ENCODE measurements around the gene CCL2. TPM values are rescaled to one million over a fixed set of nuclear protein-coding genes. Genes with fewer than 3 reads are reported as not detected.
"Not testable (repeated sequence)": the region's sequence is repeated elsewhere in the genome, so short reads cannot be mapped to it uniquely, and the experiment has no call there.

The CCL2 gene
- total RNA-seq, 1 donor from 2014 or later: not detected

DNA sequence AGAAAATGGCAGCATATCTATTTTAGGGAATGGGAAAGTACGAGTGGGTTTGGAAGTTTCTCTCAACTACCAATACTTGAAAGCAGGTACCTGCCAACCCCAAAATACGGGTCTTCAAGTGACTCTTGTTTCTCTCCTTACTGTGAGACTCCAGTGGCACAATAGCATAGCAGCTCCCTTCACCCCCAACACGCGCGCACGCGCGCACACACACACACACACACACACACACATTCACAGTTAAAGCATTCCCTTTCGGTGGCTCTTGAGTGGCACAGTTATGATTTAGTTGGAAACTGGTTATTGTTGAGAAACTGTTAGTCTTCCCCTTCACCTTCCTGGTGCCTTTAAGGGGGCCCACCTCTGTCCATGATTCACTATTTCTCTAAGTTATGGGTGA lies 30.0 kb upstream of the CCL2 start:
- H3K4me1 Mint-ChIP-seq (ENCODE audit: low read depth): peaks cover 2% of the 10 kb centered on the region
- DNase-seq (ENCODE audit: low spot score, unreplicated experiment): no peak
- H3K4me3 Mint-ChIP-seq (ENCODE audit: low read depth): no peak overlapping the region
- TF ChIP-seq, protein P1, sequence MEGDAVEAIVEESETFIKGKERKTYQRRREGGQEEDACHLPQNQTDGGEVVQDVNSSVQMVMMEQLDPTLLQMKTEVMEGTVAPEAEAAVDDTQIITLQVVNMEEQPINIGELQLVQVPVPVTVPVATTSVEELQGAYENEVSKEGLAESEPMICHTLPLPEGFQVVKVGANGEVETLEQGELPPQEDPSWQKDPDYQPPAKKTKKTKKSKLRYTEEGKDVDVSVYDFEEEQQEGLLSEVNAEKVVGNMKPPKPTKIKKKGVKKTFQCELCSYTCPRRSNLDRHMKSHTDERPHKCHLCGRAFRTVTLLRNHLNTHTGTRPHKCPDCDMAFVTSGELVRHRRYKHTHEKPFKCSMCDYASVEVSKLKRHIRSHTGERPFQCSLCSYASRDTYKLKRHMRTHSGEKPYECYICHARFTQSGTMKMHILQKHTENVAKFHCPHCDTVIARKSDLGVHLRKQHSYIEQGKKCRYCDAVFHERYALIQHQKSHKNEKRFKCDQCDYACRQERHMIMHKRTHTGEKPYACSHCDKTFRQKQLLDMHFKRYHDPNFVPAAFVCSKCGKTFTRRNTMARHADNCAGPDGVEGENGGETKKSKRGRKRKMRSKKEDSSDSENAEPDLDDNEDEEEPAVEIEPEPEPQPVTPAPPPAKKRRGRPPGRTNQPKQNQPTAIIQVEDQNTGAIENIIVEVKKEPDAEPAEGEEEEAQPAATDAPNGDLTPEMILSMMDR (IDR thresholded peaks at IDR 0.05; ENCODE audit: unreplicated experiment): no peak
- H3K36me3 Mint-ChIP-seq (ENCODE audit: insufficient read depth): no peaks in the 10 kb centered on the region
- H3K27ac Mint-ChIP-seq: no peak overlapping the region
- H3K9me3 Mint-ChIP-seq (ENCODE audit: low read depth): peaks cover 5% of the 10 kb centered on the region
- peaks cover 2% of the 10 kb centered on the region for H3K27me3 Mint-ChIP-seq

- no peak overlapping the region for H3K4me3 Mint-ChIP-seq (ENCODE audit: low read depth)
- no peaks in the 10 kb centered on the region for H3K36me3 Mint-ChIP-seq (ENCODE audit: insufficient read depth)
- no peak overlapping the region for H3K27ac Mint-ChIP-seq
- peaks cover 11% of the 10 kb centered on the region for H3K9me3 Mint-ChIP-seq (ENCODE audit: low read depth)
- H3K27me3 Mint-ChIP-seq: peaks cover 2% of the 10 kb centered on the region
- H3K4me1 Mint-ChIP-seq (ENCODE audit: low read depth): peaks cover 2% of the 10 kb centered on the region
- TF ChIP-seq, protein P1 (IDR thresholded peaks at IDR 0.05; ENCODE audit: unreplicated experiment): no peak
- DNase-seq (ENCODE audit: low spot score, unreplicated experiment): no peak
Observed at GRCh38 chr17:34226011-34226743, 28.9 kb upstream of the CCL2 start.

DNA sequence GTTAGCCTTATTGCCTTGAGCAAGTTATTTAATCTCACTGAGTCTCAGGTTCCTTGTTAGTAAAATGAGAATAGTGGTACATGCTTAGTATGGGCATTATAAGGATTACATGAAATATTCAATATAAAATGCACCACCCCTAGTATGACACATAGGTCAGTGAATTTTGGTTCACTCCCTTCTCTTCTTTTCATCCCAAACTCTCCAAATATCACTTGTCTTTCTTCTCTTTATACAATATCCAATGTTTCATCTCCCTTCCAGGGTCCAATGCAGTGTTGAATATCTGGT lies 28.4 kb upstream of the CCL2 start:
- H3K27ac Mint-ChIP-seq: no peak overlapping the region
- no peak overlapping the region for H3K4me3 Mint-ChIP-seq (ENCODE audit: low read depth)
- peaks cover 2% of the 10 kb centered on the region for H3K27me3 Mint-ChIP-seq
- TF ChIP-seq, protein P1 (IDR thresholded peaks at IDR 0.05; ENCODE audit: unreplicated experiment): no peak
- H3K9me3 Mint-ChIP-seq (ENCODE audit: low read depth): peaks cover 12% of the 10 kb centered on the region
- H3K36me3 Mint-ChIP-seq (ENCODE audit: insufficient read depth): no peaks in the 10 kb centered on the region
- DNase-seq (ENCODE audit: low spot score, unreplicated experiment): no peak
- peaks cover 2% of the 10 kb centered on the region for H3K4me1 Mint-ChIP-seq (ENCODE audit: low read depth)

DNA sequence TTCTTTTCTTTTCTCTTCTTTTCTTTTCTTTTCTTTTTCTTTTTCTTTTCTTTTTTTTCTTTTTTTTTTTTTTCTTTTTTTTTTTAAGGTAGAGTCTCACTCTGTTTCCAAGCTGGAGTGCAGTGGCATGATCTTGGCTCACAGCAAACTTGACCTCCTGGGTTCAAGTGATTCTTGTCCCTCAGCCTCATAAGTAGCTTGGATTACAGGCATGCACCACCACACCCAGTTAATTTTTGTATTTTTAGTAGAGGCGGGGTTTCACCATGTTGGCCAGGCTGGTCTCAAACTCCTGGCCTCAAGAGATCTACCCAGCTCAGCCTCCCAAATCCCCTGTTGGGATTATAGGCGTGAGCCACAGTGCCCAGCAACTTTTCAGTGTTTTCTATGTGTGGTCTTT lies 27.8 kb upstream of the CCL2 start:
- H3K27ac Mint-ChIP-seq; H3K36me3 Mint-ChIP-seq (ENCODE audit: insufficient read depth); H3K4me3 Mint-ChIP-seq (ENCODE audit: low read depth); H3K27me3 Mint-ChIP-seq; DNase-seq (ENCODE audit: low spot score, unreplicated experiment); H3K4me1 Mint-ChIP-seq (ENCODE audit: low read depth): not testable (repeated sequence)
- H3K9me3 Mint-ChIP-seq (ENCODE audit: low read depth): peaks cover 12% of the 10 kb centered on the region

GRCh38 chr17:34227707-34228106 lies 27.4 kb upstream of the CCL2 start:
- H3K36me3 Mint-ChIP-seq (ENCODE audit: insufficient read depth): no peaks in the 10 kb centered on the region
- TF ChIP-seq, protein P1 (IDR thresholded peaks at IDR 0.05; ENCODE audit: unreplicated experiment): no peak
- peaks cover 12% of the 10 kb centered on the region for H3K9me3 Mint-ChIP-seq (ENCODE audit: low read depth)
- DNase-seq (ENCODE audit: low spot score, unreplicated experiment): no peak
- H3K27me3 Mint-ChIP-seq: peaks cover 2% of the 10 kb centered on the region
- no peak overlapping the region for H3K27ac Mint-ChIP-seq
- no peak overlapping the region for H3K4me3 Mint-ChIP-seq (ENCODE audit: low read depth)
- H3K4me1 Mint-ChIP-seq (ENCODE audit: low read depth): peaks cover 2% of the 10 kb centered on the region

DNA sequence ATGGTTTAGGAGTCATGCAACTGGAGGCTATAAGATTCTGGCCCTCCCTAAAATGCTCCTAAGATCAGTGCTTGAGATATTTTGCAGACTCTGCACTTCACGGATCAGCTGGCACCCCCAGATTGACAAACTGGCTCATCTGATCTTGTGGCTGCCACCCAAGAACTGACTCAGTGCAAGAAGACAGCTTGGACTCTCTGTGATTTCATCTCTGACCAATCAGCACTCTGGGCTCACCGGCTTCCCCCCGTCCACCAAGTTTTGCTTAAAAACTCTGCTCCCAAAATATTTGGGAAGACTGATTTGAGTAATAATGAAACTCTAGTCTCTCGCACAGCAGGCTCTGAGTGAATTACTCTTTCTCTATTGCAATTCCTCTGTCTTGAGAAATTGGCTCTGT lies 26.3 kb upstream of the CCL2 start:
- Mint-ChIP-seq H3K9me3 (ENCODE audit: low read depth) (peaks cover 12% of the 10 kb centered on the region), H3K4me3 (ENCODE audit: low read depth) (no peak overlapping the region), H3K27me3 (peaks cover 2% of the 10 kb centered on the region), H3K36me3 (ENCODE audit: insufficient read depth) (no peaks in the 10 kb centered on the region), H3K27ac (no peak overlapping the region), H3K4me1 (ENCODE audit: low read depth) (peaks cover 2% of the 10 kb centered on the region)
- TF ChIP-seq, protein P1 (IDR thresholded peaks at IDR 0.05; ENCODE audit: unreplicated experiment): no peak
- no peak for DNase-seq (ENCODE audit: low spot score, unreplicated experiment)

All from progenitor cell of endocrine pancreas (in vitro differentiated cells).